HG02981 (cell line): ENCODE results near the gene LRTM2.

Experiments used
- ATAC-seq: cut with Tn5 transposase; IDR thresholded peaks from one replicate; pipeline ENCODE4 v1.9.1; 2021; ENCODE audit warnings: mild to moderate bottlenecking, moderate library complexity; ENCODE audit not compliant: unreplicated experiment

LRTM2 gene

GRCh38 chr12:1829306-1829900 is 9.0 kb downstream of the LRTM2 start:
- no peak for ATAC-seq

- ATAC-seq = no peak
These were observed 10.1 kb downstream of the LRTM2 start for GRCh38 chr12:1830401-1830845.

- no peak for ATAC-seq
These were observed 10.9 kb downstream of the LRTM2 start for GRCh38 chr12:1830981-1831963.

- ATAC-seq = no peak
These were observed 12.6 kb downstream of the LRTM2 start for GRCh38 chr12:1832801-1833595.

GRCh38 chr12:1833596-1834028 is 13.2 kb downstream of the LRTM2 start:
- ATAC-seq = no peak

GRCh38 chr12:1834186-1834925 is 14.0 kb downstream of the LRTM2 start:
- ATAC-seq = no peak

- no peak for ATAC-seq
These were observed 15.1 kb downstream of the LRTM2 start for GRCh38 chr12:1835211-1836131.

GRCh38 chr12:1836241-1836803 is 16.0 kb downstream of the LRTM2 start:
- ATAC-seq = no peak

GRCh38 chr12:1836854-1837421 is 16.6 kb downstream of the LRTM2 start:
- no peak for ATAC-seq

- no peak for ATAC-seq
These were observed 17.3 kb downstream of the LRTM2 start for GRCh38 chr12:1837541-1838204.

GRCh38 chr12:1838205-1838993 is 18.0 kb downstream of the LRTM2 start:
- no peak for ATAC-seq

- no peak for ATAC-seq
These were observed 18.6 kb downstream of the LRTM2 start for GRCh38 chr12:1838994-1839365.

- ATAC-seq = no peak
These were observed 19.1 kb downstream of the LRTM2 start for GRCh38 chr12:1839464-1839863.

GRCh38 chr12:1839956-1840951 is 19.9 kb downstream of the LRTM2 start:
- ATAC-seq = no peak

GRCh38 chr12:1840981-1841425 is 20.6 kb downstream of the LRTM2 start:
- ATAC-seq = no peak

- no peak for ATAC-seq
These were observed 21.3 kb downstream of the LRTM2 start for GRCh38 chr12:1841586-1842182.
